OCI-LY7 (cell line): ENCODE results near the gene TMEFF1.

ENCODE experiments used
- CTCF ChIP-seq: fragments of 200-600 bp; sonication (generic); conservative IDR thresholded peaks from 2 replicates; pipeline ENCODE4 v1.5.1; 2014; ENCODE audit warnings: mild to moderate bottlenecking, antibody characterized with exemption, low read length, moderate library complexity, mixed read lengths
- EZH2phosphoT487 ChIP-seq: fragments of 200-600 bp; sonication (generic); IDR thresholded peaks from 2 replicates; pipeline ENCODE4 v1.6.1; 2018; ENCODE audit warnings: low read depth, borderline replicate concordance, mild to moderate bottlenecking, mixed run types, antibody characterized with exemption, low read length, moderate library complexity, mixed read lengths

GRCh38 chr9:100428871-100429654 lies 43.9 kb upstream of the TMEFF1 start:
- TF ChIP-seq CTCF: no peak
- TF ChIP-seq EZH2phosphoT487: no peak
